ENCODE results near the gene OLFML2A. TPM values are rescaled to one million over a fixed set of nuclear protein-coding genes. Genes with fewer than 3 reads are reported as not detected.
A peak's percentile ranks its signal among the peaks of the same experiment; 100 is the strongest.

The OLFML2A gene
- total and polyA plus RNA-seq, 2 of the 4 experiments (the other 2 are of a cell fraction), result 2.0 to 5.9 TPM

- peak; percentile 87 for TF ChIP-seq MXI1 (IDR thresholded peaks at IDR 0.05; ENCODE audit: borderline replicate concordance, low read depth, low read length)
- TF ChIP-seq CEBPB (IDR thresholded peaks at IDR 0.05; ENCODE audit: low read depth, low read length), result no peak
- TF ChIP-seq BHLHE40 (IDR thresholded peaks at IDR 0.05; ENCODE audit: low read depth, low read length), result peak; percentile 100
Observed at GRCh38 chr9:124771021-124771866, 5.7 kb upstream of the OLFML2A start, which contains the start of gene NR6A1 (continued).
